HT-29 (cell line): ENCODE results near the gene KLK5. TPM values are rescaled to one million over a fixed set of nuclear protein-coding genes. Genes with fewer than 3 reads are reported as not detected.
"Not testable (repeated sequence)": the region's sequence is repeated elsewhere in the genome, so short reads cannot be mapped to it uniquely, and the experiment has no call there.

Experiments used
- DNase-seq: peaks from one replicate; pipeline ENCODE4 v3.0.0-alpha.2; 2015; ENCODE audit warnings: low spot score
- total RNA-seq: library from RNA; depleted of rRNA; stranded (reverse); fragments of >200 nt; shearing (Covaris generic); gene quantifications from 2 replicates; pipeline ENCODE4 v1.2.3, GENCODE V29; 2014; rRNA removed

Gene KLK5
- total RNA-seq, result 0.08 and 0.13 TPM in 2 replicates

DNA sequence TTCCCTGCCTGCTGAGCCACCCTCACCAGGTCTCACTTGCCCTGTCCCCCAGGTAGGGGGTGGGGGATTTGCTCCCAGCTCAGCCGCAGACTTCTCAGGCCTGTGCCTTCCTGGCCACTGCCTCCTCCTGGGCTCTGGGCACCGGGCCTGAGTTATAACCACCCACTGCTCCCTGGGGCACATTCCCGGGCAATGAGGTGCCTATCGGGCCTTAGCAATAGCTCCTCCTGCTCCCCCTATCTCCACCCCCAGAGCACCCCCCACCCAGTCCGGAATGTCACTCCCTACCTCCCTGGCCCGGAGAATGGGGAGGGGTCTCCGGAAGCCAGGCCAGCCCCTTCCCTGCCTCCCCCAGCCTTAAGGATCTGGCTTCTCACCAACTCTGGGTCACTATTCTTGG, at the start of gene KLK5:
Gene KLK5, minus strand, starts transcription at position 129 of the 400 bp plus-strand sequence. CDS start 381 bp downstream, outside the sequence.
- DNase-seq, result no peak

DNA sequence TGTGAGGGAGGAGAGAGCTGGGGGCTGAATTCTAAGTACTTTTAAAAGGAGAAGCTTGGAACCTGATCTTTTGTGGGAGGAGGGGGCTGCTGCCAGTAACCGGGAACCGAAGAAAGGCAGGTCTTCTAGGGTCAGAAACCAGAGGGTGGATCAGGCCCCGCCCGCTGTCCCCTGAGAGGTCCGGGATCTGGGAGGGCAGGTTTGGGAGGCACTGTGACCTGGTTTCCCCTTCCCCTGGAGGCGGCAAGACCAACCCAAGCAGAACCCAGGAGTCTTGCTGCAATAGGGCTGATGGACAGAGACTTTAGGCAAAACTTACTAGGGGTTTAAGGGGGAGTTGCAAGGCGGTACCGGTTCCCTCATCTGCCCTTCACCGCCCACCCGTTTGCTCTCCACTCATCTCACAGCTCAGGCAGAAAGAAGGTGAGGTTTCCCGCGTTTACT, 49.3 kb upstream of the KLK5 start:
- DNase-seq, result no peak

- DNase-seq, result peak; percentile 51
Observed at GRCh38 chr19:51001515-51001914, 48.7 kb upstream of the KLK5 start, which contains the start of gene KLK8. TSS of gene KLK8 (minus strand) at chr19:51001604. CDS start at chr19:51001167, 437 bp downstream.

DNA sequence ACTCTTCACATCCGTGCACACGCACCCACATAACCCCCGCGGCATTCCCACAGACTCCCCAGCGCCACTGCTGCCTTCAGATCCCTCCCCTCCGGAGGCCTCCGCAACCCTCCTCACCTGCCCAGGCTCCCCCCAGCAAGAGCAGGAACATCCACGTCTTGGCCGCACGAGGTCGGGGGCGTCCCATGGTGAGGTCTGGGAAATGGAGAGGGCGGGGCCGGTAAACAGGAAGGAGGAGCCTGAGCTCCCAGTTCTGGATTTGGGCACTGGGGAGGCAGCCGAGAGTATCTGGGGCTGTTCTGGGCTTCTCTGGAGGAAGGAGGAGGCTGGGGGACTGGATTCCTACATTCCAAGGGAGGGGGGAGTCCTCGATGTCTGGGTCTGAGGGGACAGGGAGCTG, 48.1 kb upstream of the KLK5 start:
- no peak for DNase-seq

DNA sequence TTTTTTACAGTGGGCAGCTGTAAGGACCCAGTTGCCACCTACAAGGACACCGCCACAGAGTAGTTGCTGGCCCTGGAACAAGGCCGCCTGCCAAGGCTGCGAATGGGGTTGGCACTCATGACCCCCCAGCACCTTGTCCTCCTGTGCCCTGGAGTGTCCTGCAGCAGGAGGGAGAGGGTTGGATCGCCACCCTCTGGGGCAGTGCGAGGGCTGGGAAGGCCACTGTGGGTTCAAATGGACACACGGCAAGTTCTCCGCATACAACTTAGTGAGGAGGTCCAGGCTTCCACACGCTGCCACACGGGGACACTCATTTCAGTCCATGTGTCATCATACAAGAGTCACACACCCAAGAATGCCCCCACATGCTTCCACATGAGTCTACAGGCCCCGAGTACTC, 47.6 kb upstream of the KLK5 start:
- no peak for DNase-seq

DNA sequence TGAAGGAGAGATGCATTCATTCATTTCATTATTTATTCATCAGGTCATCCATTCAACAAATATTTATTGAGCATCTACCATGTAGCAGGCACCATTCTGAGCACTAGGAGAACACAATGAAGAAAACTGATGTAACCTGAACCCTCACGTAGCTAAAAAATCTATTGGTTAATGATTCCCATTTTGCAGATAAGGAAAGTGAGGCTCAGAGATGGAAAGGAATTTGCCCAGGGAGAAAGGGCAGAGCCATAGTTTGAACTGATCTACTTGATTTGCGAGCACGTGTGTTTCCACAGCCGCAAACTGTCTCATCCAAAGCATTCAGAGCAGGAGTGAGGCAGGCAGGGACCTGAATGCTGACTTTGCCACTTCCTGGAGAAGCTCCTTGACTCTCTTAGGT, 45.8 kb upstream of the KLK5 start:
- no peak for DNase-seq

- DNase-seq, result no peak
Observed at GRCh38 chr19:50998061-50998460, 45.2 kb upstream of the KLK5 start.

GRCh38 chr19:50994129-50994528, 41.3 kb upstream of the KLK5 start:
- no peak for DNase-seq

DNA sequence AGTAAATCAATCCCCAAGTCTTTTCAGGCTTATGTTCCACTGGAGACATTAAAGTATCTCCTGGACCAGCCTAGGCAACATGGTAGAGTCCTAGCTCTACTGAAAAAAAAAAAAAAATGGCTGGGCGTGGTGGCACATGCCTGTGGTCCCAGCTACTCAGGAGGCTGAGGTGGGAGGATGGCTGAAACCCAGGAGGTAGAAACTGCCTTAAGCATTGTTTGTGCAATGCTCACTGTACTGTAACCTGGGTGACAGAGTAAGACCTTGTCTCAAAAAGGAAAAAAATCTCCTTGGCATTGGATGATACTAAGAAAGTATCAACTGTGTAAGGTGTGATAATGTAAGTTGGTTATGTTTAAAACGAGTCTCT, 39.8 kb upstream of the KLK5 start:
- DNase-seq, result no peak

DNA sequence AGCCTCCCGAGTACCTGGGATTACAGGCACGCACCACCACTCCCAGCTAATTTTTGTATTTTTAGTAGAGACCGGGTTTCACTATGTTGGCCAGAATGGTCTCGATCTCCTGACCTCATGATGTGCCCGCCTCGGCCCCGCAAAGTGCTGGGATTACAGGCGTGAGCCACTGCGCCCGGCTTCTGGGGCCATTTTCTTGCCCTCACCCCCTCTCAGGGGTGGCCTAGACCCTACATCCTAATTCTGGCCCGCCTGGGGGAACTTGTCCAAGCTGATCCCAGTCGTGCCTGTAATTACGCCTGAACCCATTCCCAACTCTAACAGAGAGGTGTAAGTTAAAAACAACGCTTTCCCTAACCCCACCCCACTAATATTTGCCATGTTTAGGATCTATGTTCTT, 31.6 kb upstream of the KLK5 start:
- DNase-seq, result not testable (repeated sequence)

DNA sequence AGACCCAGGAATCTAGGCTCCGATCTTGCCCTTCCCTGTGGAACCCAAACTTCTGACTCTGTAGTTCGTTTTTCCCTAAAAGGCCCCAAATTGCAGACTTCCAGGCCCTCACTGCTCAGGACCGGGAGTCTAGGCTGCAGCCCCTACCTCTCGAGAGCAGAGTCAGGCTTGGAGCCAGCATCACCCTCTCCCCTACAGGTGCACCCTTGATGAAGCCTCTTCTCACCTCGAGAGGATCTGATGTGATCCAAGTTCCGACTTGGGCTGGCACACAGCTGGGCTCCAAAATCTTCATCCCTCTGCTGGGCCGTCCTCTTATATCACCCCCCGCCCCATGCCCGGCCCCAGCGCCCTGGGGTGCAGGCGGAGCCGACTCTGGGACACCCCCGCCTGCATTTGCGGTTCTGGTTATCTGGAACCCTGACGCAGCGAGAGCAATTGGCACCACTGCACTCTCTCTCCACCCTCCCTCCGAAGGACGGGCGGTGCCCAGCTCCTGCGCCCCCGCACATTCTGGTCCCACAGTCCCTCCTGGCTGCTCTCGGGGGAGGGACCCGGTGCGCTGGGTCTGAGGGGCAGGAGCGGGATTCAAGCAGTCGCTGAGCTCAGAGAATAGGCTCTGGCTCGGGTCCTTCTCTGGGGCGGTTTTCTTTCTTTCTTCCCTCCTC, 30.9 kb upstream of the KLK5 start, which contains the start of gene KLK7:
Gene KLK7, minus strand, starts transcription at position 293 of the 668 bp plus-strand sequence. CDS start 1,518 bp downstream, outside the sequence.
- DNase-seq, result no peak

DNA sequence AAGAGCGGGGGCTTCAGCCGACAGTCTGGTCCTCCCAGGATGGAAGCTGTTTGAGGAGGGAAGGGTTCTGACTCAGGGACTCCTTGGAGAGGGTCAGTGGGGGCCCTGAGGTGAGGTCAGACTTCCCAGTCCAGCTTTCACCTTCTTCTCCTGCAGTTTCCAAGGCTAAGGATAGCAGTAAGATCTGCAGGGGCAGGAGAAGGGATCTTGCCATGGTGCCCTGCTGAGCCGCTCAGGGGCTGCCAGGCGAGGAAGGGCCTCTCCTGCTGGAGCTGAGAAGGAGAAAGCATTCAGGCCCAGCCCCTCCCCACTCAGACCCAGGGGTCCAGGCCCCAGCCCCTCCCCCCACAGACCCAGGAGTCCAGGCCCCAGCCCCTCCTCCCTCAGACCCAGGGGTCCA, 29.3 kb upstream of the KLK5 start:
- no peak for DNase-seq

- no peak for DNase-seq
Observed at GRCh38 chr19:50981587-50982146, 28.8 kb upstream of the KLK5 start.

GRCh38 chr19:50980208-50980607, 27.4 kb upstream of the KLK5 start:
- peak; percentile 1 for DNase-seq

DNA sequence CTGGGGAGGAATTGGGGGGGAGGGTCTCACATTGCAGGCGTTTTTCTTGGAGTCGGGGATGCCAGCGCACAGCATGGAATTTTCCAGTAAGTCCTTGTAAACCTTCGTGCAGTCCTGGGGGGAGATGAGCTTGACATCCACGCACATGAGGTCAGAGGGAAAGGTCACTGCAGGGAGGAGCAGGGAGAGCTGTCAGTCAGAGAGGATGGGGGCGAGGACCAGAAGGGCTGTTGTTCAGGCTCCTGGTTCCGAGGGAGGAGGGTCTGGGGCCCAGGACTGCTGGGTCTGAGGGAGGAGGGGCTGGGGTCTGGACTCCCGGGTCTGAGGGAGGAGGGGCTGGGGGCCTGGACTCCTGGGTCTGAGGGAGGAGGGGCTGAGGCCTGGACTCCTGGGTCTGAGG, 26.9 kb upstream of the KLK5 start:
- DNase-seq, result peak; percentile 0

- peak; percentile 7 for DNase-seq
Observed at GRCh38 chr19:50978772-50979390, 26.0 kb upstream of the KLK5 start.

GRCh38 chr19:50977626-50978025, 24.8 kb upstream of the KLK5 start:
- peak; percentile 0 for DNase-seq

DNA sequence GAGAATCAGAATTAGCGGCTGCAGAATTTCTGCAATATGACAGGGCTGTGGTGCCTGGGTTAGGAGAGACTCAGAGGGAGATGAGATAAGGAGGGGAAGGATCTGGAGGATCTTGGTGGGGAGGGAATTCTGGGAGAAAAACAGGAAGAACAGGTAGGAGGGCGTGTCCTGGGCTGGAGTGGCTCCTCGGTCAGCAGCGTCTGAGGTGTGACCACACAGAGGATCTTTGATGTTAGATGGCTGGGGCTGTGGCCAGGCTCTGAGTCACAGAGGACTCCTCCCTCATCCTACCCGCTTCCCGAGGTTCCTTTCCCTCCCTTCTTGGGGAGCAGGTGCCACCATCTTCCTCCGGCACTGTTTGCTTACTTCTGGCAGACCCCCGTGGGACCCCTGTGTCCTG, 22.9 kb upstream of the KLK5 start:
- peak; percentile 99 for DNase-seq

DNA sequence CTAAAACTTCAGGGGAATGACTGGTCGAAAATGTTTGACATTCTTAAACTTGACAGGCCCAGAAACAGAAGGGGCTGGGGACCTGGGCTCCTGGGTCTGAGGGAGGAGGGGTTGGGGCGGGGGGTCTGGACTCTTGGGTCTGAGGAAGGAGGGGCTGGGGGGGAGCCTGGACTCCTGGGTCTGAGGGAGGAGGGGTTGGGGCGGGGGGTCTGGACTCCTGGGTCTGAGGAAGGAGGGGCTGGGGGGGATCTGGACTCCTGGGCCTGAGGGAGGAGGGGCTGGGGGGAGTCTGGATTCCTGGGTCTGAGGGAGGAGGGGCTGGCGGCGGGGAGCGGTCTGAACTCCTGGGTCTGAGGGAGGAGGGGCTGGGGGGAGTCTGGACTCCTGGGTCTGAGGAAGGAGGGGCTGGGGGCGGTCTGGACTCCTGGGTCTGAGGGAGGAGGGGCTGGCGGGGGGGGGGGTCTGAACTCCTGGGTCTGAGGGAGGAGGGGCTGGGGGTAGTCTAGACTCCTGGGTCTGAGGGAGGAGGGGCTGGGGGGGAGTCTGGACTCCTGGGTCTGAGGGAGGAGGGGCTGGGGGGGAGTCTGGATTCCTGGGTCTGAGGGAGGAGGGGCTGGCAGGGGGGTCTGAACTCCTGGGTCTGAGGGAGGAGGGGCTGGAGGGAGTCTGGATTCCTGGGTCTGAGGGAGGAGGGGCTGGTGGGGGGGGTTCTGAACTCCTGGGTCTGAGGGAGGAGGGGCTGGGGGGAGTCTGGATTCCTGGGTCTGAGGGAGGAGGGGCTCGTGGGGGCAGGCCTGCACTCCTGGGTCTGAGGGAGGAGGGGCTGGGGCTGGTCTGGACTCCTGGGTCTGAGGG, 22.1 kb upstream of the KLK5 start:
- peak; percentile 0 for DNase-seq

- peak; percentile 68 for DNase-seq
Observed at GRCh38 chr19:50972795-50973376, 20.0 kb upstream of the KLK5 start.

- not testable (repeated sequence) for DNase-seq
Observed at GRCh38 chr19:50969810-50970209, 17.0 kb upstream of the KLK5 start.

DNA sequence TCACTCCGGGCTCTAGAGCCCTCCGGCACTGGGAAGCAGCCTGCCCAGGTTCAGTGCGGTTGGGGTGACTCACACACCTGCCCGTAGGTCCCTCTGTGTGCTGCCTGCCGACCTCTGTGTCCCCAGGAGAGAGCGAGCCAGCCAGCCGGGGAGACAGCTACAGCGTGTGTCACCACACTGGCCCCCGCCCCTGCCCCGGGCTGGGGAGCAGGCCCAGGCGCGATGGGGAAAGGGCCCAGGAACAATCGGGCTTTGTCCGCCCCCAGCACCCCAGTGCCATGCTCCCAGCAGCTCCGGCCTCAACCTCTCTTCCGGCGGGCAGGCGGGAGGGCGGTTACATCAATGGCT, 16.5 kb upstream of the KLK5 start, which contains the start of gene KLK6:
Gene KLK6, minus strand, starts transcription at position 179 of the 348 bp plus-strand sequence. CDS start 1,487 bp downstream, outside the sequence.
- peak; percentile 98 for DNase-seq
